SK-N-MC (cell line): Measurements from ENCODE around the gene NCAM2.
A peak's percentile ranks its signal among the peaks of the same experiment; 100 is the strongest.

ENCODE experiments used
- DNase-seq: peaks from one replicate; pipeline ENCODE4 v3.0.0-alpha.2; 2011; ENCODE audit warnings: low read depth, low spot score
- H3K27ac ChIP-seq: fragments of 200-600 bp; sonication (generic); 2 replicates; pipeline ENCODE4 v1.5.1; 2016; ENCODE audit warnings: mixed run types
- H3K36me3 ChIP-seq: fragments of 200-600 bp; sonication (generic); 2 replicates; pipeline ENCODE4 v1.6.1; 2017; ENCODE audit warnings: antibody characterized with exemption, low read length, mixed read lengths; ENCODE audit not compliant: insufficient read depth
- H3K4me3 ChIP-seq: fragments of 200-600 bp; sonication (generic); 2 replicates; pipeline ENCODE4 v1.5.1; 2016
- H3K9ac ChIP-seq: fragments of 200-600 bp; sonication (generic); 2 replicates; pipeline ENCODE4 v1.8.0; 2017; ENCODE audit warnings: mixed run types, mixed read lengths; ENCODE audit not compliant: insufficient read length
- H3K9me3 ChIP-seq: fragments of 200-600 bp; sonication (generic); 2 replicates; pipeline ENCODE4 v1.6.1; 2017; ENCODE audit warnings: low read depth, mild to moderate bottlenecking, antibody characterized with exemption, low read length, moderate library complexity, mixed read lengths
- EZH2 ChIP-seq: fragments of 200-600 bp; sonication (generic); IDR thresholded peaks from one replicate; pipeline ENCODE4 v1.6.1; 2017; ENCODE audit warnings: antibody characterized with exemption
- FOXP2 ChIP-seq: optimal IDR thresholded peaks from 2 replicates; pipeline ENCODE3; 2011; ENCODE audit warnings: mild to moderate bottlenecking, moderate library complexity; ENCODE audit not compliant: insufficient read depth; ENCODE audit errors: extremely low read length, control extremely low read depth
- POLR2AphosphoS5 ChIP-seq: IDR thresholded peaks from 2 replicates; pipeline ENCODE4 v1.6.1; 2012; ENCODE audit warnings: mild to moderate bottlenecking, low read depth, low read length, borderline replicate concordance

NCAM2 gene

GRCh38 chr21:21232320-21232719 lies 234.1 kb downstream of the NCAM2 start:
- no peak for TF ChIP-seq POLR2AphosphoS5
- no peak for TF ChIP-seq EZH2
- no peak for TF ChIP-seq FOXP2
- Histone ChIP-seq H3K9ac (no peak overlapping the region), H3K9me3 (no peaks in the 10 kb centered on the region), H3K27ac (peak overlapping the region; percentile 65), H3K36me3 (no peaks in the 10 kb centered on the region), H3K4me3 (no peak overlapping the region)
- DNase-seq, result peak; percentile 56

DNA sequence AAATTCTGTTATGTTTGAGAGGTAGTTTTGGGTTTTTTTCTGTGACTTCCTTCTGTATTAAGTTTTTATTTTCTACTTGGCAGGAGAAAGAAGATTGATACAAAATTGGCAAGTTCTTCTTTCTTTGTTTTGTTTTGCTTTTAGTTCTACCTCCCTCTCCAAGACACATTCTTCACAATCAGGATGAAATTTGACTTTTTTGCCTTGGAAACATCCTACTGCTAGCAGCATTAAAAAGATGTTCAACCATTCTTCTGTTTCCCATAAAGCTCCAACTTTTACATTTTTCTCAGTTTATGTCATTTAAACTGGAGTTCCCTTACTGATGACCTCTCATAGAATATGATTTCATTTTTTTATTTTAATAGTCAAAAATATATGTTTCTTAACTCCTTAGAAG lies 234.8 kb downstream of the NCAM2 start:
- Histone ChIP-seq H3K9me3 (no peaks in the 10 kb centered on the region), H3K36me3 (no peaks in the 10 kb centered on the region), H3K27ac (peak overlapping the region; percentile 65), H3K4me3 (no peak overlapping the region), H3K9ac (no peak overlapping the region)
- TF ChIP-seq FOXP2 (no peak), EZH2 (no peak), POLR2AphosphoS5 (no peak)
- DNase-seq, result no peak

GRCh38 chr21:21236996-21237395 lies 238.8 kb downstream of the NCAM2 start:
- H3K9me3 ChIP-seq, result no peaks in the 10 kb centered on the region
- DNase-seq, result no peak

GRCh38 chr21:21238629-21239400 lies 240.6 kb downstream of the NCAM2 start:
- TF ChIP-seq POLR2AphosphoS5 (no peak), FOXP2 (no peak), EZH2 (no peak)
- H3K4me3 ChIP-seq, result no peak overlapping the region
- H3K36me3 ChIP-seq, result no peaks in the 10 kb centered on the region
- no peaks in the 10 kb centered on the region for H3K9me3 ChIP-seq
- H3K9ac ChIP-seq, result no peak overlapping the region
- DNase-seq, result peak; percentile 14
- H3K27ac ChIP-seq, result no peak overlapping the region

More at GRCh38 chr21:21236996-21237395, 238.8 kb downstream of the NCAM2 start:
- H3K9ac ChIP-seq, result no peak overlapping the region
- no peak overlapping the region for H3K4me3 ChIP-seq
- H3K27ac ChIP-seq, result no peak overlapping the region
- TF ChIP-seq POLR2AphosphoS5, result no peak
- TF ChIP-seq FOXP2, result no peak
- H3K36me3 ChIP-seq, result no peaks in the 10 kb centered on the region

DNA sequence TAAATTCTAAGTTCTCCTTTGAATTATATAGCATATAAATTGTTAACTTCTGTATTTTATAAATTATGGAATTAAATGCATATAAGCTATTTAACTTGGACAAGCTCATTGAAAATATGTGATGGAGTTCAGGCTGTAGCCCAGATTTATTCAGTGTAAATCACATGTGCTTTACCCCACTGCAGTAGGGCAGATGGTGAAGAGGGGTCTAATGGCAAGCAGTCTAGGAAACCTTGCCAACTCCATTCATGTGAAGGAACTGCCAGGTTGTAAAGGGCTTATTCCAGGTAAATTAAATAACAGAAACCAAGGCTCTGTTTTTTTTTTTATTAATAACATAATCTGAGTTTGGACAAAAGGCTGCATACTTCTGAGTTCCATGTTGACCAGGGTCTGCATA lies 243.2 kb downstream of the NCAM2 start:
- H3K4me3 ChIP-seq, result no peak overlapping the region
- H3K27ac ChIP-seq, result no peak overlapping the region
- no peak for TF ChIP-seq FOXP2
- no peak for TF ChIP-seq EZH2
- TF ChIP-seq POLR2AphosphoS5, result no peak

DNA sequence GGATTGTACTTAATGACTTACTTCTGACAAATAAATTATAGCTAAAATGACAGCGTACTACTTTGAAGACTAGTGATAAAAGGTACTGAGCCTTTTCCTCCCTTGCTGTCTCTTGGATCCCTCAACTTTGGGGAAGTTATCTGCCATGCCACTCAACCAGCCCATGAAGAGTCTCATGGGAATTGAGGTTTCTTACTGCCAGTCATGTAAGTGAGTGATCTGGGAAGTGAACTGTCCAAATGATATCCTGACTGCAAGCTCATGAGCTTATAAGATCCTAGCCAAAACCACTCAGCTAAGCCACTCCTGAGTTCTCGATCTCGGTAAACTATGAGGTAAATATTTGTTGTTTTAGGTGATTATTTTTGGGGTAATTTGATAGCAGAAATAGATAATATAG lies 247.8 kb downstream of the NCAM2 start:
- TF ChIP-seq EZH2 (no peak), FOXP2 (no peak), POLR2AphosphoS5 (no peak)
- no peak overlapping the region for H3K9ac ChIP-seq
- no peak overlapping the region for H3K27ac ChIP-seq
- H3K36me3 ChIP-seq, result no peaks in the 10 kb centered on the region
- H3K9me3 ChIP-seq, result no peaks in the 10 kb centered on the region
- DNase-seq, result no peak
- H3K4me3 ChIP-seq, result no peak overlapping the region

More for the DNA sequence above, 243.2 kb downstream of the NCAM2 start:
- no peak for DNase-seq
- Histone ChIP-seq H3K9ac (no peak overlapping the region), H3K36me3 (no peaks in the 10 kb centered on the region), H3K9me3 (no peaks in the 10 kb centered on the region)

DNA sequence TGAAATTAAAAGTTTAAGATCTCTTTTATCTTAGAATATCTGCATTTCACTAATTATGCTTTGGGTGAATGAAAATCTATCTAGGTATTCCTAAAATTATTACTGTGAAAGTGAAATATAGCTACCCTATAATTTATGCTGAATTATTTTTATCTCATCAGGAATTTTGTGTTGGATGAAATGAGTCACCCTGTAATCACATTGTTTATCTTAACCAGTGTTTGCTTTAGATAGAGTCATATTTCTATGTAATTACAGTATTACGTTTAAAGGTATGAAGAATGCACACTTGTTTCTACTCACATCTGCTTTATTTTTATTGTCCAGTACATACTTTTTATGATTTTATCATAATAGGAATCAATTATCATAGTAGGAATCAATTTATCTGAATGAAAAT lies 249.2 kb downstream of the NCAM2 start:
- no peaks in the 10 kb centered on the region for H3K9me3 ChIP-seq
- H3K4me3 ChIP-seq, result no peak overlapping the region
- no peaks in the 10 kb centered on the region for H3K36me3 ChIP-seq
- no peak overlapping the region for H3K9ac ChIP-seq
- DNase-seq, result no peak
- no peak for TF ChIP-seq EZH2
- TF ChIP-seq POLR2AphosphoS5, result no peak
- no peak for TF ChIP-seq FOXP2
- no peak overlapping the region for H3K27ac ChIP-seq

DNA sequence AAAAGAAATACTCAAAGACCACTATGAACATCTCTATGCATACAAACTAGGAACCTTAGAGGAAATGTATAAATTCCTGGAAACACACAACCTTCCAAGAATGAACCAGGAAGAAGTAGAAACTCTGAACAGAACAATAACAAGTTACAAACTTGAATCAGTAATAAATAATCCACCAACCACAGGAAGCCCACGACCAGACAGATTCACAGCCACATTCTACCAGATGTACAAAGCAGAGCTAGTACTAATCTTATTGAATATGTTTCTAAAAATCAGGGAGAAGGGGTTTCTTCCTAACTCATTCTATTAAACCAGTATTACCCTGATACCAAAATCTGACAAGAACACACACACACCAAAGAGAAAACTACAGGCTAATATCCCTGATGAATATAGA lies 263.8 kb downstream of the NCAM2 start:
- H3K9me3 ChIP-seq, result no peaks in the 10 kb centered on the region
- no peak overlapping the region for H3K9ac ChIP-seq
- no peak overlapping the region for H3K4me3 ChIP-seq
- H3K27ac ChIP-seq, result no peak overlapping the region
- TF ChIP-seq POLR2AphosphoS5, result no peak
- TF ChIP-seq EZH2, result no peak
- no peak for TF ChIP-seq FOXP2
- H3K36me3 ChIP-seq, result no peaks in the 10 kb centered on the region
- DNase-seq, result no peak
